K562 (cell line): ENCODE results near the gene ARF1.

Experiments used
- CTCF ChIP-seq, 3 experiments: IDR thresholded peaks in 2 of 3; conservative IDR thresholded peaks in 1 of 3; 2 replicates each; pipeline ENCODE4 v1.5.1; 2011 to 2012; ENCODE audit warnings: low read length in 3 of 3, mild to moderate bottlenecking in 3 of 3, control low read depth in 2 of 3, improper control_type of control experiment in 1 of 3, inconsistent platforms in 1 of 3, low read depth in 1 of 3, mixed read lengths in 1 of 3, moderate library complexity in 1 of 3; ENCODE audit not compliant: insufficient read depth in 2 of 3
- EP300 ChIP-seq: IDR thresholded peaks from 2 replicates; pipeline ENCODE4 v1.6.1; 2012; ENCODE audit warnings: low read length, improper control_type of control experiment
- FOXP1 ChIP-seq: sonication (generic); formaldehyde crosslinking; IDR thresholded peaks from 2 replicates; pipeline ENCODE4 v1.8.0; 2022; ENCODE audit warnings: mild to moderate bottlenecking, missing genetic modification reagents
- MCM7 ChIP-seq, 2 experiments: fragments of 450-650 bp; IDR thresholded peaks; 2 replicates each; pipeline ENCODE4 v1.6.1; 2016 to 2018
- PATZ1 ChIP-seq: fragments of 250-450 bp; sonication (Bioruptor Pico); IDR thresholded peaks from 2 replicates; pipeline ENCODE4 v1.5.0; 2020; ENCODE audit warnings: mild to moderate bottlenecking, borderline replicate concordance
- TSC22D4 ChIP-seq: fragments of 450-650 bp; IDR thresholded peaks from 2 replicates; pipeline ENCODE4 v1.6.1; 2016; ENCODE audit warnings: missing genetic modification characterization, missing biosample characterization, control low read depth
- U2AF2 ChIP-seq: fragments of 200-400 bp; formaldehyde crosslinking; optimal IDR thresholded peaks from 2 replicates; pipeline ENCODE3; 2017; ENCODE audit warnings: low read depth, mild to moderate bottlenecking, low read length
- ZNF76 ChIP-seq: fragments of 250-450 bp; sonication (Bioruptor Pico); IDR thresholded peaks from 2 replicates; pipeline ENCODE4 v1.4.0; 2020; ENCODE audit warnings: mild to moderate bottlenecking, moderate library complexity, borderline replicate concordance
- TF ChIP-seq, protein P1 (sequence below): fragments of 450-650 bp; IDR thresholded peaks from 2 replicates; pipeline ENCODE4 v1.6.1; 2016; ENCODE audit warnings: borderline replicate concordance
- TF ChIP-seq, protein P2 (sequence below): IDR thresholded peaks from 2 replicates; pipeline ENCODE4 v1.6.1; 2012; ENCODE audit warnings: low read depth, low read length, improper control_type of control experiment, borderline replicate concordance

- TF ChIP-seq, protein P1, sequence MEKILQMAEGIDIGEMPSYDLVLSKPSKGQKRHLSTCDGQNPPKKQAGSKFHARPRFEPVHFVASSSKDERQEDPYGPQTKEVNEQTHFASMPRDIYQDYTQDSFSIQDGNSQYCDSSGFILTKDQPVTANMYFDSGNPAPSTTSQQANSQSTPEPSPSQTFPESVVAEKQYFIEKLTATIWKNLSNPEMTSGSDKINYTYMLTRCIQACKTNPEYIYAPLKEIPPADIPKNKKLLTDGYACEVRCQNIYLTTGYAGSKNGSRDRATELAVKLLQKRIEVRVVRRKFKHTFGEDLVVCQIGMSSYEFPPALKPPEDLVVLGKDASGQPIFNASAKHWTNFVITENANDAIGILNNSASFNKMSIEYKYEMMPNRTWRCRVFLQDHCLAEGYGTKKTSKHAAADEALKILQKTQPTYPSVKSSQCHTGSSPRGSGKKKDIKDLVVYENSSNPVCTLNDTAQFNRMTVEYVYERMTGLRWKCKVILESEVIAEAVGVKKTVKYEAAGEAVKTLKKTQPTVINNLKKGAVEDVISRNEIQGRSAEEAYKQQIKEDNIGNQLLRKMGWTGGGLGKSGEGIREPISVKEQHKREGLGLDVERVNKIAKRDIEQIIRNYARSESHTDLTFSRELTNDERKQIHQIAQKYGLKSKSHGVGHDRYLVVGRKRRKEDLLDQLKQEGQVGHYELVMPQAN: no peak
- TF ChIP-seq EP300: no peak
- no peak for TF ChIP-seq MCM7 (IDR thresholded peaks at IDR 0.05)
- no peak for TF ChIP-seq U2AF2
- TF ChIP-seq FOXP1 (CRISPR knock-in tag): no peak; the same call in 1 of the 2 replicates
- no peak for TF ChIP-seq CTCF (IDR thresholded peaks at IDR 0.05 in 2 of 3, conservative IDR thresholded peaks at IDR 0.05 in 1 of 3; ENCODE audit: insufficient read depth in 2 of 3, low read depth in 1 of 3, low read length in 3 of 3)
- TF ChIP-seq, protein P2, sequence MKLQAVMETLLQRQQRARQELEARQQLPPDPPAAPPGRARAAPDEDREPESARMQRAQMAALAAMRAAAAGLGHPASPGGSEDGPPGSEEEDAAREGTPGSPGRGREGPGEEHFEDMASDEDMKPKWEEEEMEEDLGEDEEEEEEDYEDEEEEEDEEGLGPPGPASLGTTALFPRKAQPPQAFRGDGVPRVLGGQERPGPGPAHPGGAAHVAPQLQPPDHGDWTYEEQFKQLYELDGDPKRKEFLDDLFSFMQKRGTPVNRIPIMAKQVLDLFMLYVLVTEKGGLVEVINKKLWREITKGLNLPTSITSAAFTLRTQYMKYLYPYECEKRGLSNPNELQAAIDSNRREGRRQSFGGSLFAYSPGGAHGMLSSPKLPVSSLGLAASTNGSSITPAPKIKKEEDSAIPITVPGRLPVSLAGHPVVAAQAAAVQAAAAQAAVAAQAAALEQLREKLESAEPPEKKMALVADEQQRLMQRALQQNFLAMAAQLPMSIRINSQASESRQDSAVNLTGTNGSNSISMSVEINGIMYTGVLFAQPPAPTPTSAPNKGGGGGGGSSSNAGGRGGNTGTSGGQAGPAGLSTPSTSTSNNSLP: no peak
- TF ChIP-seq ZNF76: no peak
- no peak for TF ChIP-seq PATZ1
- no peak for TF ChIP-seq TSC22D4 (tag)
These were observed 812 bp upstream of the ARF1 start for GRCh38 chr1:228081578-228082213.
